Neuron (in vitro differentiated cells): Measurements from ENCODE around the gene VTI1B.
"Not testable (repeated sequence)": the region's sequence is repeated elsewhere in the genome, so short reads cannot be mapped to it uniquely, and the experiment has no call there.

Experiments used
- H2AFZ ChIP-seq: one replicate; pipeline ENCODE4 v1.6.1; 2013; ENCODE audit warnings: low read depth, mild to moderate bottlenecking, inconsistent platforms, low read length, moderate library complexity
- H3K27me3 ChIP-seq: one replicate; pipeline ENCODE4 v1.6.1; 2013; ENCODE audit warnings: low read length; ENCODE audit not compliant: insufficient read depth
- H3K36me3 ChIP-seq: one replicate; pipeline ENCODE4 v1.6.1; 2013; ENCODE audit warnings: low read length; ENCODE audit not compliant: insufficient read depth
- H3K4me1 ChIP-seq: one replicate; pipeline ENCODE4 v1.6.1; 2013; ENCODE audit warnings: low read length; ENCODE audit not compliant: insufficient read depth
- H3K4me3 ChIP-seq: 2 replicates; pipeline ENCODE4 v1.5.1; 2013; ENCODE audit warnings: mild to moderate bottlenecking, low read length, moderate library complexity
- H3K9me3 ChIP-seq: one replicate; pipeline ENCODE4 v1.6.1; 2013; ENCODE audit warnings: low read length

Gene VTI1B, protein sequence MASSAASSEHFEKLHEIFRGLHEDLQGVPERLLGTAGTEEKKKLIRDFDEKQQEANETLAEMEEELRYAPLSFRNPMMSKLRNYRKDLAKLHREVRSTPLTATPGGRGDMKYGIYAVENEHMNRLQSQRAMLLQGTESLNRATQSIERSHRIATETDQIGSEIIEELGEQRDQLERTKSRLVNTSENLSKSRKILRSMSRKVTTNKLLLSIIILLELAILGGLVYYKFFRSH

DNA sequence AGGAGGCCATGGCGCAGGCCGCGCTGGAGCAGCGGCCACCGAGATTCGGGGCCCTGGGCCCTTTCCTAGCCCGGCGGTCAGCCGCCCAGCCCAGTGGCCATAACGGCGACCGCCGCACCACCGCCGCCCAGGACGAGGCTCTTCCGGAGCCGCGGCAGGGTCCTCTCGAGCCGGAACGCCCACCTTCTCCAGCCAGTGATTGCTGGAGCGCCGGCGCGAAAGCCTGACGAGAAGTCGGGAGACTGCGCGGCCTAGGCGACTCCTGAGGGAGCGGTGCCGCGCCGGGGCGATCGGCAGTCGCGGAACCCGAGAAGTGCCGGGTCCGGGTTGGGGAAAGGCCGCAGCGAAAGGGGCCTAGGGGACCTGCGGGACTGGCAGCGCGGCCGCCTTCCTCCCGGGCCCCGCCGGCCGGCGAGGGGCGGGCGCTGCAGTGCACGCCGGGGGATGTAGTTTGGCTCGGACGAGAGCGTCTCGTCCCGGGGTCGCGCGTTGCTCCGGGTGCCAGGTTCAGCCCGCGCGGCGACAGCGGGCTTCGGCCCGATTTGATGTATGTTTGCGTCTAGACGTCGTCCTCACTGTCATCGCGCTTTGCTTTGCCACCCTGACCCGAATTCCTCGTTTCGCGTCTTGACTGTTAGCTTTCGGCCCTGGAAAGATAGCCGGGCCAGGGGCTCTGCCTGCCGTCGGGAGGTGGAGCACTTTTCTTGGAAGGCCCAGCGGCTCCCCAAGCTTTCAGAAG lies at the start of gene VTI1B:
Gene VTI1B, minus strand, starts transcription at position 153 of the 739 bp plus-strand sequence. Its CDS starts 143 bp downstream, at position 10.
- Histone ChIP-seq H3K4me1 (peaks cover 18% of the 10 kb centered on the region), H2AFZ (peak within 1 kb of the TSS; percentile 90), H3K27me3 (no peaks in the 10 kb centered on the region), H3K9me3 (no peaks in the 10 kb centered on the region), H3K36me3 (peaks cover 22% of the 10 kb centered on the region), H3K4me3 (peak within 1 kb of the TSS; percentile 55)

- Histone ChIP-seq H3K9me3 (peaks cover 3% of the 10 kb centered on the region), H3K36me3 (no peaks in the 10 kb centered on the region), H2AFZ (no peak overlapping the region), H3K4me1 (no peaks in the 10 kb centered on the region), H3K4me3 (no peak overlapping the region), H3K27me3 (peaks cover 4% of the 10 kb centered on the region)
Observed at GRCh38 chr14:67722293-67722692, 47.9 kb upstream of the VTI1B start.

GRCh38 chr14:67721875-67722274 lies 47.4 kb upstream of the VTI1B start:
- H3K27me3 ChIP-seq: peaks cover 4% of the 10 kb centered on the region
- peaks cover 2% of the 10 kb centered on the region for H3K9me3 ChIP-seq
- no peak overlapping the region for H2AFZ ChIP-seq
- H3K36me3 ChIP-seq: no peaks in the 10 kb centered on the region
- no peaks in the 10 kb centered on the region for H3K4me1 ChIP-seq
- H3K4me3 ChIP-seq: no peak overlapping the region

GRCh38 chr14:67719866-67720265 lies 45.4 kb upstream of the VTI1B start:
- H3K9me3 ChIP-seq: no peaks in the 10 kb centered on the region
- H3K4me3 ChIP-seq: no peak overlapping the region
- no peaks in the 10 kb centered on the region for H3K4me1 ChIP-seq
- H3K27me3 ChIP-seq: peaks cover 4% of the 10 kb centered on the region
- H2AFZ ChIP-seq: no peak overlapping the region
- H3K36me3 ChIP-seq: no peaks in the 10 kb centered on the region

- not testable (repeated sequence) for H3K36me3 ChIP-seq, H3K9me3 ChIP-seq, H3K27me3 ChIP-seq, H2AFZ ChIP-seq, H3K4me1 ChIP-seq, H3K4me3 ChIP-seq
Observed at GRCh38 chr14:67719385-67719784, 45.0 kb upstream of the VTI1B start.

DNA sequence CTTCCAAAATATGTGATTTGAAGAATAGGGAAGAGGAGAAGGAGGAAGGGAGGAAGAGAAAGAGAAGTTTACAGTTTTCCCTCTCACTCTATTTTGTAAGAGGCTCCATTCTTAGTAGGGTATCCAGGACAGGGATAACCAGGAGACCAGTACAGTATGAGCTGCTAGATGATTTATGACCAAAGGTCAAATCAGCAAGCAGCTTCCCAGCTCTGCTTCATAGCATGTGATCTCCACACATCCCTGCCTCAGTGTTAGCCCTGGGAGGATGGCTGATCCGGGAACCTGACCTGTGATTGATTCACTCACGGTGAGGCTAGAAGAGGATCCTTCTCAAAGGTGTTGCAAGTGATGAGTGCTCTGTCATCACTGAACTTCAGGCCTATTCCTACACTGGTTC lies 43.8 kb upstream of the VTI1B start:
- Histone ChIP-seq H3K36me3 (no peaks in the 10 kb centered on the region), H3K9me3 (no peaks in the 10 kb centered on the region), H3K4me1 (no peaks in the 10 kb centered on the region), H3K27me3 (peaks cover 4% of the 10 kb centered on the region), H2AFZ (no peak overlapping the region), H3K4me3 (no peak overlapping the region)

DNA sequence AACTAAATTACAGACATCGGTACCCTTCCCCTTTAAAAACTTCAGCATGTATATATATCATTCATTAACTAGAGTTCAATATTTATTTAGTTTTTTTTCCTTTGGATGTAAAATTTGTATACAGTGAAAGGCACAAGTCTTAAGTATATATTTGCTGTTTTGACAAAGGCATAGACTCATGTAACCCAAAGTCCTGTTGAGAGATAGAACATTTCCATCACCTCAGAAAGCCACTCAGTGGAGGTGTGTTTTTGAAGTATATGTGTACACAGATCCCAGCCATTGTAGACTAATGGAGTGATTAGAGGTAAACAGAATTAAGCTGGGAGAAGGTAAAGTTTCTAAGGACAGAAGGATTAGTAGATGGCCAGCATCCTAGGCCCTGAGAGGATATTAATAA lies 42.6 kb upstream of the VTI1B start:
- Histone ChIP-seq H3K36me3 (no peaks in the 10 kb centered on the region), H3K27me3 (no peaks in the 10 kb centered on the region), H3K9me3 (no peaks in the 10 kb centered on the region), H2AFZ (no peak overlapping the region), H3K4me3 (no peak overlapping the region), H3K4me1 (no peaks in the 10 kb centered on the region)

- Histone ChIP-seq H3K36me3 (no peaks in the 10 kb centered on the region), H3K4me1 (no peaks in the 10 kb centered on the region), H2AFZ (no peak overlapping the region), H3K27me3 (no peaks in the 10 kb centered on the region), H3K9me3 (peaks cover 7% of the 10 kb centered on the region), H3K4me3 (no peak overlapping the region)
Observed at GRCh38 chr14:67710209-67710608, 35.8 kb upstream of the VTI1B start.

DNA sequence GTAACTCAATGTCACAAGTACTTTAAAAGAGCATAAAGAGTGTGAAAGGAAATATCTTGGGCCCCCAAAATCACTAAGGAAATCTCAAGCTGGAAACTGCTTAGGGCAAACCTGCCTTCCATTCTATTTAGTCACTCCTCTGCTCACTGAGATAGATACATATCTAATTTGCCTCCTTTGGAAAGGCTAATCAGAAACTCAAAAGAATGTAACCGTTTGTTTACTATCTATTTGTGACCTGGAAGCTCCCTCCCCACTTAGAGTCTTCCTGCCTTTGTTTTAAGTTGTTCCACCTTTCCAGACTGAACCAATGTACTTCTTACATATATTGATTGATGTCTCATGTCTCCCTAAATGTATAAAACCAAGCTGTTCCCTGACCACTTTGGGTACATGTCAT lies 35.4 kb upstream of the VTI1B start:
- not testable (repeated sequence) for H3K9me3 ChIP-seq, H3K4me1 ChIP-seq, H3K4me3 ChIP-seq, H2AFZ ChIP-seq, H3K27me3 ChIP-seq, H3K36me3 ChIP-seq

- not testable (repeated sequence) for H3K9me3 ChIP-seq, H3K27me3 ChIP-seq, H2AFZ ChIP-seq, H3K4me3 ChIP-seq, H3K36me3 ChIP-seq, H3K4me1 ChIP-seq
Observed at GRCh38 chr14:67709346-67709745, 34.9 kb upstream of the VTI1B start.

DNA sequence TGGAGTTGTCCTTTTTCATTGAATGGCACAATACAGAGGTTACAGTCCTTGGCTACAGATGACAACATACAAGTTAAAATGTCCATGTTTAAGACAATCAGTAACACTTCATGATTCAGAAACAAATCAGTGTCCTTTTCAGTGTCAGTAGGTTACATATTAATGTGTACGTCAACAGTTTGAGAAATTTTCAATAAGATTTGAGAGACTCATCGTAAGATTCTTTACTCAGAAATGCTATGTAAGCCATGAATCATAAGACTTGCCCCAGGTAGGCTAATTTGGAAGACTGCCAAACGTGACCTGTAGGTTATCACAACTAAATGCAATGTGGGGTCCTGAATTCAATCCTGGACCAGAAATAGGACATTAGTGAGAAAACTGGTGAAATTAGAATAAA lies 30.8 kb upstream of the VTI1B start:
- no peaks in the 10 kb centered on the region for H3K27me3 ChIP-seq
- peaks cover 7% of the 10 kb centered on the region for H3K9me3 ChIP-seq

DNA sequence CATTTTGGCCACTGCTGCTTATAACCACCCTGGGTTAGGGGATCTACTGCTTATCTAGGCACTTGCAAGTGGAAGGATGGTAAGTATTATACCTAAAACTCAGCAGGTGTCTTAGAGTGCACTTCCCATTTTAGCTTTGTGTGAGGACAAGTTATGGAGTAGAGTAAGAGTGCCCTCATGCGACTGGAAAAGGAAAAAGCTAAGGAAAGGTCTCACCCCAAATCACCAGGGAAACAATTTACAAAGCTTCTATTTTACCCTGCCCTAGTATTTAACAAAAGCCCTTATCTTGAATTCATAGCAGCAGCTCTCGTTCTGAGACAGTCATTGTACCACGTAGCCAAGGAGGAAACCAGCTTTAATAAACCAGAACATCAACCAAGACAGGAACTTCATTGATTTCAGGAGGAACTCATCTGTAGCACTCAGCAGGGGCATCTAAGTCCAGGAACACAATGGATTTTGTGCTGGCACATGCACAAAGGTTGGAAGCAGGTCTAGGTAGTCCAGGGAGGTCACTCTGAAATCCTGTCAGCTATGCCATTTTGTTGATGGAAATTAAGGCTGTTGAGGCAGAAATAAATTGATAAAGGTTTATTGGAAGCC lies 30.2 kb upstream of the VTI1B start:
- no peak overlapping the region for H3K4me3 ChIP-seq
- H2AFZ ChIP-seq: no peak overlapping the region
- no peaks in the 10 kb centered on the region for H3K27me3 ChIP-seq
- H3K36me3 ChIP-seq: no peaks in the 10 kb centered on the region
- peaks cover 3% of the 10 kb centered on the region for H3K9me3 ChIP-seq
- H3K4me1 ChIP-seq: peaks cover 6% of the 10 kb centered on the region

More for the DNA sequence above, 30.8 kb upstream of the VTI1B start:
- Histone ChIP-seq H3K4me3 (no peak overlapping the region), H3K4me1 (peaks cover 6% of the 10 kb centered on the region), H3K36me3 (no peaks in the 10 kb centered on the region), H2AFZ (no peak overlapping the region)

- no peaks in the 10 kb centered on the region for H3K36me3 ChIP-seq
- H3K4me3 ChIP-seq: no peak overlapping the region
- H3K27me3 ChIP-seq: no peaks in the 10 kb centered on the region
- no peak overlapping the region for H2AFZ ChIP-seq
- peaks cover 6% of the 10 kb centered on the region for H3K4me1 ChIP-seq
- H3K9me3 ChIP-seq: no peaks in the 10 kb centered on the region
Observed at GRCh38 chr14:67703997-67704396, 29.6 kb upstream of the VTI1B start.
